Measurements from ENCODE around the gene SDHB.

- TF ChIP-seq CTCF (conservative IDR thresholded peaks at IDR 0.05), result no peak
- TF ChIP-seq ZFX (IDR thresholded peaks at IDR 0.05), result no peak
Measured at GRCh38 chr1:17061486-17061885, 7.7 kb upstream of the SDHB start.

Data from C4-2B (cell line).